NCI-H1694 treated with DMSO at 0.1 percent for 48 hours (cell line): ENCODE measurements around the gene IFNLR1.

Experiments
- DNase-seq: peaks from one replicate; lab custom pipeline; 2025; lab: John Stamatoyannopoulos, UW

The IFNLR1 gene

DNA sequence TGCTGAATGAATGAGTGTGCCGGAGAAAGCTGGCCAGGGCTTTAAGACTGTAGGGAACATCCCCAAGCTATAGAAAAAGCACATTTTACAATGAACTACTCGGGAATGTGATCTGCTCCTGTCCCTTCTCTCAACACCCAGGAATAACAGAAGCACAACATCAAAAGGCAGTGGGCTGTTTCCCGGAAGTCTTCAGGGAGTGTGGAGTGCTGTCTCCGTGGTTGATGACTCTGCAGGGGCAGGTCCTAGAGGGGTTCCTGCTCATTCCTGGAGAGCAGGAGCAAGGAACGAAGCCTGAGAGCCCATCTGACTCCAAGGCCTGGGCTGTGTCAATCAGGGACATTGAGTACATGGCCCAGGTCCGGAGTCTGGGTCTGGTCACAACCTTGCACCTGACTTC is 39.3 kb downstream of the IFNLR1 start:
- DNase-seq, result no peak

DNA sequence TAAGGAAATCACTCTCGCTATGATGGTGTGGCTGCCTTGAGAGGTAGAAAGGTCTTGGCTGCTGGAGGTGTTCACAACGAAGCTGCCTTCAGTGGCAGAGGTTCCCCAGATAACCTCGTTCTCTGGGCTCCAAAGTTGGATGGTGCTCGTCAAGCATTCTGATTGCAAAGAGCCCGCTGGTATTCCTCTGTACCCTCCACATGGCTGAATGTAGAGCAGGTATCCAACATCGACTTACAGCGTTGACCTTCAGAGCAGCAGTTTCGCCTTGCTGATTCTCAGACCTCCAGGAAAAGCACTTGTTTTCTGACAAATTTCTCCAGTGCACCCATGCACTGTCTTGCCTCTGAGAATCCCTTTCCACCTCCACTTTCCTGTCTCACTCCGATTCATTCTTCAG is 39.9 kb downstream of the IFNLR1 start:
- no peak for DNase-seq

DNA sequence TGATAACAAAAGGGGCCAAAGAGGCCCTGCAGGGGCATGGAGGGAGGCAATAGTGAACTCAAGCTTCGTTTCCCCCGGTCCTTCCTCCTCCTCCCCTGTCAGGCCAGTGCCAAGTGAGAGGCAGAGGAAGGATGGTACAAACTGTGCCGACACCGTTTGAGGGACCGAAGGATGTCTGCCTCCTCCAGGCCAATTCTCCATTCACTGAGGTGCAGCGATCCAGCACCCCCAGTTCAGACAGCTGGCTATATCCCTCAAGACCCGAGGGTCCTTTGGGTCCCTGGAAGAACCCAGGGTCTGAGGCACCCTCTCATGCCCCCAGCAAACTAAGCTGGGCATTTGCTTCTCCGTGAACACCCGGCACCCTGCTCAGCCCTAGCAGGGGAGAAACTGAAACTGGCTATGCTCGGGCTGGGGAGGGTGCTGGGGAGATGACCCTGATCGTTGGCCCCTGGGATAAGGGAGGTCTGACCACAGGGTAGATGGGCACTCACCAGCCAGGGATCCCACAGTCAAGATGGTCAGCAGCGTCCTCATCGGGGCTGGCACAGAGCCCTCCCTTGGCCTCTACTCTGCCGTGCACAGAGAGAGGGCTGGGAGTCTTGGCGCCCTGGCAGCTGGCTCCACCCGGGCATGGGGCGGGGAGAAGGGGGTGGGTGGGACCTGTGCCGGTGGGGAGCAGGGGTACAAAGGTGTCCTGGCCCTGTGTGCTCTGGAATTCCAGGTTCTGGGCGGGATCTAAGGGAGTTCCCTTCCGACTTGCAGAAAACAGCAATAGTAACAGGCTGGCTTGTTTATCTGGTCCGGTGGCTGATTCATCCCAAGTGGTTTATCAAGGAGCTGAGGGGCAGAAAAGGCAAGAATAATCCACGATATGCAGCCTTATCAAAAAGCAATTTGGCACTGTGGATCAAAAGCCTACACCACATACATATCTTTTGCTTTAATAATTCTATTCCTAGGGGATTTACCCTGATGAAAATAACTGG is 44.2 kb downstream of the IFNLR1 start, which contains the start of gene IL22RA1:
Gene IL22RA1 (minus strand): TSS at position 595 of the 989 bp plus-strand sequence. CDS start 58 bp downstream, at position 537.
- no peak for DNase-seq

DNA sequence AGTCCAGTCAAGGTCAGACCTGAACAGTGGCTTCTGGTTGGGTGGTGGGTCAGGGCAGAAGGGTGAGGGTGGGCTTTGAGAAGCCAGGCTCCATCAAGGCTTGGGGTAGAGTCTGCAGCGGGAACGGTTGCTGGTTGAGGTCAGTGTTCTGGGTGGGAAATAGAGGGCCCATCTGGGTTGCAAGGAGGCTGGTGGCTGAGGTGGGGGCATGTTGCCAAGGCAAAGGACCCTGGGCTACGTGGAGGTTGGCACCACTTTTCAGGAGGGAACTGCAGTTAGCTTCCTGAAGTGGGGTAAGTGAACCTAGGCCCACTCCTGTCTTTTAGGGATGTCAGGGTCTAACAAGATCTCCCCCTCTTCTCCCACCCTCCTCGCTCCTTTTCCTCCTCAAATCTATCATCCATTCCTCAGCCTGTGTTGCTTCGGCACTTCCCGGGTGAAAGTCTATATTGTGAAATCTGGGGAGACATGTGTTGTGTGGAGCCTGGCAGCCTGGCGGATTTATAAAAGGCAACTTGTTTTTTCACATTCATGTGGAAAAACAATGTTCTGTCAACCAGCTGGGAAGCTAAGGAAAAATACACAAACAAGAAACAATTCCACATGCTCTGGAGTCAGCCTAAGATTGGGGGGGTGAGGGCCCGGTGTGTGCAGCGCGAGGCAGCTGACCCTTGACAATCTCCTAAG is 45.6 kb downstream of the IFNLR1 start:
- DNase-seq, result no peak

DNA sequence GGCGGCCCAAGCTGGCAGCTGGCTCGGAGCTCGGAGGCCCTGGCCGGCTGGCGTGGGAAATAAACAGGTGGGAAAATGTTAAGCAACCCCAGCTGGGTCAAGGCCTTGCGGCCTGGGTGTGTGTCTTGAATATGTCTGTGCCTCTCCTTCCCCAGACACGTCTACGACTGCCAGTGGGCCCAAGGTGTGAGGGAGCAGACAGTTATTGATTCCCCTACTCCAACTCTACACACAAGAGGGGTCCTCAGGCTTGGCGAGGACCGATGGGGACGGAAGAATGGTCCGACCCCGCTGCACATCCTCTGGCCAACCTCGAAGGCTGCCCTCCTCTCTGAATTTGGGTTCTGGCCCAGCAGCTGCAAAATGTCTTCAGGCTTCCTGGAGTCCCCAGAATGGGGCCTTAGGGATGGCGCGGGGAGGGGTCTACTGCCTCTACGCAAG is 46.3 kb downstream of the IFNLR1 start:
- DNase-seq, result no peak

DNA sequence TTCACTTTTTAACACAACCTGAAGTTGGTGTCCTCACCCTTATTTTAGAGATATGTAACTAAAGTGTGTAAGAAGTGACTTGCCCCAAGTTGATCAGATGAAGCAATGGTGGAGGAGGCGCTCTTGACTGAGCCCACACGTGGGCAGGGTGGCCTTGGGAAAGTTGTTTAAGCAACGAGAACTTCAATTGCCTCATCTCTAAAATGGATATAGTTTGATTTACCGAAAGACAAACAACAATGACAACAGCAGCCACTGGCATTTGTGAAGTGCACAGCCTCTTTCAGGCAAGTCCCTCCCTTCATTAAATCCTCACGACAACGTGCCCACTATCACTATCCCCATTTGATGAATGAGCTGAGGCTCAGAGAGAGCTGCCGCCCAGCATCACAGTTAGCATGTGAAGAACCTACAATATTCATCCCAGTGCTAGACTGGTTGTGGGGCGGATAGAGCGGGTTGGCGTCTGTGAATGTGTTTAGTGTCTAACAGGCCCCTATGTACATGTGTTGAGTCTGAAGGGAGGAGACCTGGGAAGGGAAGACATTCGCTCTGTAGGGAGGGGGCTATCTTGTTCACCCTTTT is 47.2 kb downstream of the IFNLR1 start:
- DNase-seq, result no peak

DNA sequence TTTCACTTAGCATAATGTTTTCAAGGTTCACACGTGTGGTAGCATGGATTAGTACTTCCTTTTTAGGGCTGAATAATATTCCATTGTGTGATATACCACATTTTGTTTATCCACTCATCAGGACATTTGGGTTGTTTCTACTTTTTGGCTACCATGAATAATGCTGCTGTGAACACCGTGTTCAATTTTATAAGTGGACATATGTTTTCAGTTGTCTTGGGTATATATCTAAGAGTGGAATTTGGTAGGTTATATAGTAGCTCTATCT is 47.9 kb downstream of the IFNLR1 start:
- DNase-seq, result no peak

DNA sequence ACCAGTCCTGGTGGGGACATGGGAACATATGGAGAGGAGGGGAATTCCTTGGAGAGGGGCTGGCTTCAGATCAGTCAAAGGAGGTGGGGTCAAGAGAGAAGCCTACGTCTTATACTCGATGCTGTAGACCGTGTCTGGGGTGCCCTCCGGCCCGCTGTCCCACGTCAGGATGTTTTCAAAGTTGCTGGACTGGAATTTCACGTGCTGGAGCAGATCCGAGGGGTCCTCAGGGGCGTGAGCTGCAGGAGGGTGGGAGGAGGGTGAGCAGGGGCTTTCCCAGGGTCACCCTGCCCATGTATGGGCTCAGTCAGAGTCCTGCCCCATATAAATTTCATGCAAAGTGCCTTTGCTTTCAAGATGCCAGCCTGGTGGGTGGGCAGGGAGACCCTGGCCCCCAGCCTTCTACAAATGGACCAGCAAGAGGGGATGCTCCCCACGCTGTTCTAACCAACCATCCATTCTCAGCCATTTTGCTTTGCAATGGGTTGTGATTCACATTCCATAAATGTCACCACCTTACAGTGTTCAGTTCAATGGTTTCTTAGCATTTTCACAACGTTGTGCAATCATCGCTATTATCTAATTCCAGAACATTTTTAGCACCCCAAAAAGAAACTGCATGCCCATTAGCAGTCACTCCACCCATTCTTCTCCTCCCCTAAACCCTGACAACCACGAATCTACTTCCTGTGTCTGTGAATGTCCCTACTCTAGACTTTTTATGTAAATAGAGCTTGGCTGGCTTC is 48.4 kb downstream of the IFNLR1 start:
- no peak for DNase-seq

DNA sequence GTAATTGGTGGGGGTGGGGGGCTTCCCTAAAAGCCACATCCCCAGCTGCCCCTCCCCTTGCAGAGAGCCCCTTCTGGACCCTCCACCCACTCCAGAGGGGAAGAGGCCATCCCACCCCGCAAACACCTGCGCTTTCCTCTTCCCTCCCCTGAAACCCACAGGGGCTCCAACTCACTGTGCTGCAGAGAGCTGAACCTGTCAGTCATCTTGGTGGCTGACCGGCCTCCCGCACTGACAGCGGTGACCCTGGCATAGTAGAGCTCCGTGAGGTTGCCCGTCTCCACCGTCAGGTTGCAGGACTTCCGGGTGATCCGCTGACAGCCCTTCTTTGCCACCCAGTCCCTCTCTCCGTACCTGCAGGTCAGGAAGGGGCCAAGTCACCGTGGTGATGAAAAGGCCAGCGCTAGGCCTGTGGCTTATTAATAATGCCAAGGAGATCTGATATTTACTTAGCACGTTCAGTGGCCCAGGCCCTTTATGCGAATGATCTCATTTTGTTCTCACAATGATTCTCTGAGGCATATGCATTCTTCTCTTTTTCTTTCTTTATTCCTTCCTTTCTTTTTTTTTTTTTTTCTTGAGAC is 50.0 kb downstream of the IFNLR1 start:
- DNase-seq, result no peak

DNA sequence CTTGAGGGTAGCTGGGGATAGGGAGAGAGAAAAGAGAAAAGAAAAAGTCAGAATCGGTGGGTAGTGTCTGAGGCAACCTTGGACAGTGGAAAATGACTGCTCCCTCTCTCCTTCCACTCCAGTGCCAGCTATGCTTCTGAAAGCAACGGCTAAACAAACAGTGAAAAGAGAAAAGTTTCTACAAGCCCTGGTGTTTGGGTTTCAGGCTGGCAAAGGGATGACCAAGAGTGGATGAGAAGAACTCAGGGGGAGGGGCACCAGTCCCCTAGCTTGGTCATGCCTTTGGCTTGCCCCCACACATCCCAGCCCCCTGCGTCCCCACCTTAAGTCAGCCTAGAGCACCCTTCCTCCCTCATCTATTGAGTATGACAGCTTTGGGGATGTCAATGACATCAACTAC is 52.7 kb downstream of the IFNLR1 start:
- DNase-seq, result no peak

DNA sequence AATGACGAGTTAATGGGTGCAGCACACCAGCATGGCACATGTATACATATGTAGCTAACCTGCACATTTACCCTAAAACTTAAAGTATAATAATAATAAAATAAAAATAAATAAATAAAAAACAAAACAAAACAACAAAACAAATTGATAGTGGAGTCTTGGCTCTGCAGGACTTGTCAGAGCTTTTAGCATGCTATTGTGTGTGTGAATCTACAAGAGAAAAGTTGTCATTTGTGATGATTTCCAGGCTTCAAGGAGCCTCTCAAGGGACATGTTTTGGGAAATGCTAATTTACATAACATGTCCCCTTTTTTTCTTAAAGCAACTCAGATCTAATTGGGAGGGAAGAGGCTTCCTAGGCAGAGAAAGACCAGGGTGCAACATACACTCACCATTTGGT is 53.3 kb downstream of the IFNLR1 start:
- DNase-seq, result no peak

DNA sequence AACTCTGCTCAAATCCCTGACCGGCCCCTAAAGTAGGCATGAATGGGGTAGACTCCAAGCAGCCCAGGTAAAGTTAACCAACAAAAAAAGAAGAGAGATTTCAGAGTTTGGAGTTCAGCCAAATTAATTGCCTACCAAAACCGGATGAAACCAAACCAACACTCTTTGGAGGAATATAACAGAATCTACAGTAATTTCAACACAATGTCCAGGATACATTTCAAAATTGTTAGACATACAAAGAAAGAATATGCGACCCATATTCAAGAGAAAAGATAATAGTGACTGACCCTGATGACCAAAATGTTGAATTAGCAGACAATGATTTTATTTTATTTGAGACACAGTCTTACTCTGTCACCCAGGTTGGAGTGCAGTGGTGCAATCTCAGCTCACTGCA is 56.7 kb downstream of the IFNLR1 start:
- no peak for DNase-seq

DNA sequence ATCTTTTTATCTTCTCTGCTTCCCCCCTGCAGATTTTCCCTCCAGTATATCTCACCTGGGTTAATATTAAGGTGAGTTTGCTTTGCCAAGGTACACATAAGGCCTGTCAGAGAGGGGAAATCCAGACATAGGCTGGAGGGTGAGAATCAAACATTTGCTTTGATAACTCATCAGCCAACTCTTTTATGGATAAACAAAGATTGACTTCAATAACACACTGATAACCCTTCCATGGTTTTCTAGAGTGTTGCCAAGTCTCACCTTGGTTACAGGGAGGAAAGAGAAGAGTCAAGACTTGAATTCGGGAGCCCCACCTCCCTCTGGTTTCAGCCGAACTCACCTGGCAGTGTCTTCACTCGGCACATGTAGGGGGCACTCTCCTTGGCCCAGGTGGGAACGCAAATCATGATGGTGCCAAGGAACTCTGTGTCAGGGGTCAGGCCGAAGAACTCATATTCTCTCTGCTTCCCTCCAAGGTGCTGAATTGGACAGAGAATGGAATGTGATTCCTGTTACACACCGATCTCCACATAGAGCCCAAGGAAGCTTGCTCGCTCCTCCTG is 59.2 kb downstream of the IFNLR1 start:
- no peak for DNase-seq

DNA sequence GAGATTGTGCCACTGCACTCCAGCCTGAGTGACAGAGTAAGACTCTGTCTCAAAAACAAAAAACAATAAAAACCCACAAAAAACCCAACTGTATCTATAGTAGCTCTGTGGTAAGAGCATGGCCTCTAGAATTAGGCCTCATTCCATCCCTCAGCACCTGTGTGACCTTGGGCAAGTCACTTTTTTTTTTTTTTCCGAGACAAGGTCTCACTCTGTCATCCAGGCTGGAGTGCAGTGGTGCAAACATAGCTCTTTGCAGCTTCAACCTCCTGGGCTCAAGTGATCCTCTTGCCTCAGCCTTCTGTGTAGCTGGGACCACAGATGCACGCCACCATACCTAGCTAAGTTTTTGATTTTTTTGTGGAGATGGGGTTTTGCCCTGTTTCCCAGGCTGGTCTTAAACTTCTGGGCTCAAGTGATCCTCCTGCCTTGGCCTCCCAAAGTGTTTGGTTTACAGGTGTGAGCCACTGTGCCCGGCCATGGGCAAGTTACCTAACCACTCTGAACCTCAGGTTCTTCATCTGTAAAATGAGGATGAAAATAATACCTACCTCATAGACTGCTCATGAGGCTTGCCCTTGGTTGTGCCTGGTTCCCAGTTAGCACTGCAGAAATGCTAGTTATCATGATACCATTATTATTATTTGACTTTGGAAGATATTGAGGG is 59.8 kb downstream of the IFNLR1 start:
- no peak for DNase-seq

DNA sequence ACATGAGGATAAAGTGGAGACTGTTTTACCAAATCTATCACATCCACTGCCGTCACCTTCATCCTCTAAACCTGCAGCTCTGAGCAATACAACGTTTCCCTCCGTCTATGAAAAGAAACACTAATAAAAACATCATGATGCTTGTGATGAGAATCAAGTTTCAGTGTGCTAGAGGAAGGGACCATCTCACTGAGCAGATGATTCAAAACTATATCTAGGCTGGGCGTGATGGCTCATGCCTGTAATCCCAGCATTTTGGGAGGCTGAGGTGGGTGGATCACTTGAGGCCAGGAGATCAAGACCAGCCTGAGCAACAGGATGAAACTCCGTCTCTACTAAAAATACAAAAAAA is 60.4 kb downstream of the IFNLR1 start:
- DNase-seq, result no peak

DNA sequence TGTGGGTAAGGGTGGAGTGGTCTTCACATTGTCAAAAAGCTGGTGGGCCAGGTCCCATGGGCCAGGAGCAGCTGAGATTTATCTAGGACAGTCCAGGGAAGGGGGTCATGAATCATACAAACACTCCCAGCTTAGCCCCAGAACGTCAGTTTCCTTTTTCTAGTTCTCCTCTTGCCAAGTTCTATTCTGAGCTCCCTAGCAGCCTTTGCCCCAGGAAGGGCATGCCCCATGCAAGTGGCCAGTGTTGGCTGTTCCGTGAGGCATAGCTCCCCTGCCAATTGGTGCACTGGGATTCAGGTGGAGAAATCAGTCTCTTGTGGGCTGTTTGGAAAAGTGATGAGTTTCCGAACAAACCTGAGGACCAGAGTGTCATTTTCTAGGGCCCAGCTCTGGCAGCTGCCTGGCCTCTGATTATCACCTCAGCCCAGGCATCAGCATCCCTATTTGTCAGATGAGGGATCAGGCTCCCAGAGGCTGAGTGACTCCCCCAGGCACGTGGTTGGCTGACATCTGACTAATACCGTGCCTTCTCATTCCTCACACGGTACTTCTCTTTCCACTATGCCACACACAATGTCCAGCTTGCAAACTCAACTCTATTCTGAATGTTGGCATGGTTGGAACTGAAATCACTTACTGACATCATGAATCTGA is 60.9 kb downstream of the IFNLR1 start:
- DNase-seq, result no peak

DNA sequence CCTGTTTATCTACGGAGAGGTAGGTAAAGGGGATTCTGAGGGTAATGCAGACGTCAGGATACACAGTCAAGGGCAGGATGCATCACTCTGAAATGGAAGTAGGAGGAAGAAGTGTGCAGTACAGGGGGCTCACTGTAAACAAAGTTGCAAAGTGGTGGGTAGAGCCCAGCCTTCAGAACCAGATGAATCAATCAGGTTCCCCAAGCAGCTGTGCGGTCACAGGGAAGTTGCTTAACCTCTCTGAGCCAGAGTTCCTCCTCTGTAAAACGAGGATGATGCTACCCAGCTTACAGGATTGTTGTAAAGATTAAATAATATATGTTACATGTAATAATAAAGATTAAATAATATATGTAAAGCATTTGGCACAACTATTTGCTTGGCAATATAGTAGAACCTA is 61.6 kb downstream of the IFNLR1 start:
- DNase-seq, result no peak

DNA sequence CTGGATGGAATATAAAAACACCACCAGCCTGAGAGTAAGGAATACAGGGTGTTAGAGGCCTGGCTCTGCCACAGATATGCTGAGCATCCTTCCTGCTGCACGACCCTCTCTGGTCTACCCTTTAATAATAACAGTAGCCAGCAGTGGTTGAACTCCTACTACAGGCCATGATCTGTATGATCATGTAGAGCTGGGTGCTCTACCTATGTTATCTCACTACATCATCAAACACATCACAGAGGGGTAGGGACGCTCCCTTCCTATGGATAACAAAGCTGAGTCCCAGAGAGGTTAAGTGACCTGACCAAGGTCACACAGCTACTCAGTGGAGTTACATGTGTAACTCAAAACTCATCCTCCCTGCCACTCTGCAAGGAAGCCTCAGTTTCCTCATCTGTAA is 62.1 kb downstream of the IFNLR1 start:
- no peak for DNase-seq

DNA sequence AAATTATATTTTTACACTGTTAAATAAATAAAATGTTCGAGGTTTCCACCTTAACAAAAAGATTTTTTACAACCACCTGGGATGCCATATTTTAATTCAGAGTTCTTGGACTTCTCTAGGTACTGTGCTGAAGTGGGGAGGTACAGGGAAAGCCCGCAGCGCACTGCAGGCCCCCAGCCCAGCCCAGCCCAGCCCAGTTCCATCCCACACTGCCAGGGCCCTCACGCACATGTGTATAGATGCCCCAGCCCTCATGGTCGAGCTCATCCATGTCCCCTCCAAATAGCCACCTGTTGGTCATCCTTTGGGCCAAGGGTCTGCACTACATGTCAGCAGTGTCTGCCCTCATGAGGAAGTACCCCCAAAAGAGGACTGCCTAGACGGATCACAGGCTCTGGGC is 63.5 kb downstream of the IFNLR1 start:
- DNase-seq, result no peak

DNA sequence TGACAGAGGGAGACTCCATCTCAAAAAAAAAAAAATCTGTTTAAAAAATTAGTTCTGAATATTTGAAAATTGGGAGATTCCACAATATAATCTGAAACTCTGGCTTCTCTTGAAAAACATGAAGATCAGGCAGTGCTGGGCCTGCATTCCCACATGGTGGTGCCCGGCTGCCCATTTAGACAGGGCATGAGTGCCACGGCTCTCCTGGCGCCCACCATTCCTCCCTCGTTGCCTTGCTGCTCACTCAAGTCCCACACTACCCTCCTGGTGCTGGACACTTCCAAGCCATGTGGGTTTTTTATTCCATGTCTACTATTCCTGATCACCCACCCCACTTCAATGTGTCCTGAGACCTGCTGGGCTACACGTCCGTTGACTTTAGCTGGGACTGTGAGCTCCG is 64.3 kb downstream of the IFNLR1 start:
- no peak for DNase-seq

DNA sequence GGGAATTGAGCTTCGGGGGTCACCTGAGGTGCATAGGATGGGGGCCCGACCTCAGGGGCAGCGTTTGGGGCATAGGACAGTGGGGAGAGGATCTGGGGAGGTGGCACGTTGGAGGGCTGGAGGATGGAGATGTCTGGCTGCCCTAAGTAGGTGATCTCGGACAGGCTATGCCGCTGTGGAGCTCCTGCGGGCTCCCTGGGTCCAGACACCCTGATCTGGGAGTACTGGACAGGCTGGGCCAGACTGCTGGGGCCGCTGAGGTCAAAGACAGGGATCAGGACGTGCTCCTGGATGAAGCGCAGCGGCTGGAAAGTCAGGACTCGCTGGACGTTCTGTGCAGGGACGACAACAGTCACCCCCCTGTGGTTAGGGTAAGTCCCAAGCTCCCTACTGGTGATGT is 65.7 kb downstream of the IFNLR1 start:
- DNase-seq, result no peak
